HG03439 (cell line): ENCODE data around the gene DCUN1D1.
A peak's percentile ranks its signal among the peaks of the same experiment; 100 is the strongest.
"Not testable (repeated sequence)": the region's sequence is repeated elsewhere in the genome, so short reads cannot be mapped to it uniquely, and the experiment has no call there.

Source experiments
- ATAC-seq: cut with Tn5 transposase; IDR thresholded peaks from one replicate; pipeline ENCODE4 v1.9.1; 2021; ENCODE audit warnings: mild to moderate bottlenecking, moderate library complexity; ENCODE audit not compliant: unreplicated experiment

DCUN1D1 gene

DNA sequence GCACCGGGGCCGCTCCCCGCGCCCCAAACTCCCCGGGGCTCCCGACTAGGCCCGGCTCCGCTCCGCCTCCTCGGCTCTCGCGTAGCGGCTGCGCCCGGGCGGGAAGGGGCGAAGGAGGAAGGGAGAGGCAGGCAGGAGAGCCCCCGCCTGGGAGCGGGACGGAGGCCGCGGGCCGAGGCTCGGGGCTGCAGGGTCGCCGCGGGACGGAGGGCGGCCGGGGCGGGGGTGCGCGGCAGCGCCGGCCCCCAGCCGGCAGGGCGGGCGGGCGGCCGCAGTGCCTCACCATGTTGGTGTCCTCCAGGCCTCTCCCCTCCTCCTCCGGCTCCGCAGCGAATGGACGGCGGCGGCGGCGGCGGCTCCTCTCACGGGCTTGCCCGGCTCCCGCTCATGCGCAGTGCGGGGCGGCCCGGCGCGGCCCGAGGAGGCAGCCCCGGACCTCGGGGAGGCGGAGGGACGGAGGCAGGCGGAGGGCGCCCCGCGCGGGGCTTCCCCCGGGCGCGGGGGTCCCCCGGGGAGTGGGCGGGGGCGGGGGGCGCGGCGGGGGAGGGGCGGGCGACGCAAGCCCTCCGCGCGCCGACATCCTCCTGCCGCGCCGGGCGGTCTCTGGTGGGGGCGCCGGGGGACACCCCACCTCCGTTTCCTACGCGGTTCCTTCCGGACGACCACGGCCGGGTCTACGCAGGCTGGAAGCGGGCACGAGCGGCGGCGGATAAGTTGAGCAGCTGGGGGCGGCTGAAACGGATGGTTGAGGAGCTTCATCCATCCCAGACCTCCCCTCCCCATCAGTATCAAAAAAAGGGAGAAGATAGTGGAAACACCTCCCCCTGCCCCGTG lies at the start of gene DCUN1D1:
Gene DCUN1D1 (minus strand): TSS at position 335 of the 834 bp plus-strand sequence. CDS start 49 bp downstream, at position 286.
- peak; percentile 93 for ATAC-seq

DNA sequence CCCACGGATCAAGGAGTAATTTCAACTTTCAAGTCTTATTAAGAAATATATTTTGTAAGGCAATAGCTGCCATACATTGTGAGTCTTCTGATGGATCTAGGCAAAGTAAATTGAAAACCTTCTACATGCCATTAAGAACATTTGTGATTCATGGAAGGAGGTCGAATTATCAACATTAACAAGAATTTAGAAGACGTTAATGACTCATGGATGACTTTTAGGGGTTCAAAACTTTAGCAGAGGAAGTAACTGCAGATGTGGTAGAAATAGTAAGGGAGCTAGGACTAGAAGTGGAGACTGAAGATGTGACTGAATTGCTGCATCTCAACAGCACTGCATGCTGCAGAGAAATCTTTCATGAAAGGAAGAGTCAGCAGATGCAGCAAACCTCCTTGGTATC lies 48.1 kb upstream of the DCUN1D1 start:
- no peak for ATAC-seq

GRCh38 chr3:183027276-183027675 lies 46.9 kb upstream of the DCUN1D1 start:
- ATAC-seq = no peak

DNA sequence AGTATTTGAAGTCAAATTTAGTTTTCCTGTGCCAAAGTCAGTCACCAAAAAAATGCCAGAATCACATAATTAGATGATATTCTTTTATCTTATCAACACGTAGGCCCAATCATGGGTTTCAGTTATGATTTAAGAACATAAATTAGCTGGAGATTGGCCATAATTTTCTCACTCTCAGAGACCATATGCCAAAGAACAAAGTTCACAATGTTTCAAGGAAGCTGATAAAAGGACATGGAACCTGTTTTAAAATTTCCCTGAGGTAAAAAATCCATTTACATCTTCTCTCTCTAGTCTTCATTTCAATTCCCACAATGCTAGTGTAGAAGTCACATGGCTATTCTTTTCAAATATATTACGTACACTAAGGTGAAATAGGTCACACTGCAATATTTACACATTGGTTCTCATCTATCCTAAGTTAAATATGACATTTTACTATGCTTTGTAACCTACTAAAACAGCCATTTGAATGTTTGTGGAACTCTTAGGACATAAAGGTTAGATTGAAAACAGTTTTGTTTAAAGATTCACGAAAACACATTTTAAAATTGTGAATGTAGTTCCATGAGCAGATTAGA lies 42.7 kb upstream of the DCUN1D1 start:
- ATAC-seq = no peak

GRCh38 chr3:183018421-183019192 lies 38.3 kb upstream of the DCUN1D1 start:
- no peak for ATAC-seq

GRCh38 chr3:183015185-183015584 lies 34.8 kb upstream of the DCUN1D1 start:
- ATAC-seq = no peak

- ATAC-seq = no peak
Observed at GRCh38 chr3:183013856-183014255, 33.5 kb upstream of the DCUN1D1 start.

- ATAC-seq = no peak
Observed at GRCh38 chr3:183013074-183013473, 32.7 kb upstream of the DCUN1D1 start.

DNA sequence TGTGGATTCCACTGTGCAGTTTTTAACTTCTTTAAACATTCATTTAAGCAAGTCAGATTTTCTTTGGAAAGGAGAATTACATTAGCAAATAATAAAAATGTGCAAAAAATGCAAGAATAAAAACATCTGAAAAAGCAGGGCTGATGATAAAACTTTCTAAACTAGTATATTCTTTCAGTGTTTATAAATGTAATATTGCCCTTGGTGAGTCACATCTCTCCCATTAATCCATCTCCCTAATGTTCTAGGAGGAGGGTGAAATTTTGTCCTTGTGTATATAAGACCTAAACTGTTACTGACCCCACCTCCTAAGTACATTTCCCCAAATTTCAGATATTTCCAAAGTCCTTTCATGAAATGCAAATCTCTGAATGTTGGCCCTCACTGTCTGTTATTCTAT lies 28.5 kb upstream of the DCUN1D1 start:
- no peak for ATAC-seq

DNA sequence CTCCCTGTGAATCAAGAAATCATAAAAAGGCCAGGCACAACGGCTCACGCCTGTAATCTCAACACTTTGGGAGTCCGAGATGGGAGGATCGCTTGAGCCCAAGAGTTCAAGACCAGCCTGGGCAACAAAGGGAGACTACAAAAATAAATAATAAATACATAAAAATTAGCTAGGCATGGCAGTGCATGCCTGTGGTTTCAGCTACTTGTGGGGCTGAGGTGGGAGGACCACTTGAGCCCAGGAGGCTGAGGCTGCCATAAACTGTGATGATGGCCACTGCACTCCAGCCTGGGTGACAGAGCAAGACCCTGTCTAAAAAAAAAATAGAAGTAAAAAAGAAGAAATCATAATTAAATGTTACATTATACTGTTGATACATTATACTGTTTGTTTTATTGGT lies 28.0 kb upstream of the DCUN1D1 start:
- ATAC-seq = no peak

DNA sequence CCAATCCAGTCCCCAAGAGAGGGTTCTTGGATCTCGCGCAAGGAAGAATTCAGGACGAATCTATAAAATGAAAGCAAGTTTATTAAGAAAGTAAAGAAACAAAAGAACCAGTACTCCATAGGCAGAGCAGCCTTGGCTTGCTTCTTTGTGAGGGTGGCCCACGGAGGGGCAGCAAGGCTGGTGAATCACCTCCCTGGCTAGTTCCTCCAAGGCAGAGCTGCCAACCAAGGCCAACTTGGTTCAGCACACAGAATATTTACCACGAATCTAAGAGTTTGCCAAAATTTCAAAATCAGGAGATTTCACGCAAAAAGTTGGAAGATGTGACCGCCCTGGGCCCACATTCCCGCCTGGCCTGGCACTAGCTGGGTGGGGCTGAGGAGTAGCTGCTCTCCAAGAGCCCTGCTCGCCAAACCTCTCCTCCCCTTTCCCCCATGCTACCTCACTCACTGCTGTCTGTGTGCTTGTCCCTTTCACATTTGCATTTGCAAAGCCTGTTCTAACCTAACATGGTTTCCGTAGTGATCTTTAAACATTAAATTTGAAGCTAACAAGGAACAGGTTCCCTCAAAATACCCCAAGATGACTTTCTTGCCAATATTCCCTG lies 26.2 kb upstream of the DCUN1D1 start:
- no peak for ATAC-seq

DNA sequence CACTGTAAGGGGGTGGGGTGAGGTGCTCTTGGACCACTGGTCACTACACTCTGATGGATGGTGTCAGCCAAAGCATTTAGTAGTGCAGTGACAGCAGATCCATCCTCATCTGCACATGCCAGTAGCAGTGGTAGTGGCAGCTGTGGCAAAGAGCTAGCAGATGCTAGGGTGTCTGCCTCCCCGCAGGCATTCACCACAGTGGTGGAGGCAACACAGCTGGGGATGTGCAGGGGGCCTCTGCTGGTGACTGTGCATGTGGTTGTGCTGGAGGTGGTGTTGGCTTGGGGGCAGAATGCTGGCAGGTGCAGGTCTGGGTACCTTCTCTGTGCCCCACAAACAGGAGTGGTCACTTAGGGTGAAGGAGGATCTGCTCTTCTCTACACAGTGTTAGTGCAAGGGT lies 19.4 kb upstream of the DCUN1D1 start:
- no peak for ATAC-seq

GRCh38 chr3:182993486-182994201 lies 13.3 kb upstream of the DCUN1D1 start:
- ATAC-seq = not testable (repeated sequence)

- no peak for ATAC-seq
Observed at GRCh38 chr3:182989566-182989965, 9.2 kb upstream of the DCUN1D1 start.

DNA sequence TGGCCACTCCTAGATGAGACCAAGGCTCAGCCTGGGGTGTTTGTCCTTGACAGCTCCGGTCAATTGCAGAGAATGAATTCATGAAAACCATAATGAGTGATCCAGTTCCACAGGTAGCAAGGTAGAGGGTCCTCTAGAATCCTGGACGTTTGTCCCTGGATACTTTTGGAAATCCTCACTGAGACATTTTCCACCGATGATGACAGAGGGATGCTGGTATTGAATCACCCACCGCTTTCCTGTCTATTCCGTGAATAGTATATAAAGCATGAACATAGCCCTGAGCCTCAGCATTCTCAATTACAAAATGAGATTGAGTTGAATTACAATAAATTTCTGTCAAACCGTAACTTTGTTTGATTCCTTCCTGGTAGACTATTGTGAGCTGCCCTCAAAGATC lies 5.7 kb upstream of the DCUN1D1 start:
- ATAC-seq = no peak

GRCh38 chr3:182983876-182984275 lies 3.5 kb upstream of the DCUN1D1 start:
- ATAC-seq = no peak

DNA sequence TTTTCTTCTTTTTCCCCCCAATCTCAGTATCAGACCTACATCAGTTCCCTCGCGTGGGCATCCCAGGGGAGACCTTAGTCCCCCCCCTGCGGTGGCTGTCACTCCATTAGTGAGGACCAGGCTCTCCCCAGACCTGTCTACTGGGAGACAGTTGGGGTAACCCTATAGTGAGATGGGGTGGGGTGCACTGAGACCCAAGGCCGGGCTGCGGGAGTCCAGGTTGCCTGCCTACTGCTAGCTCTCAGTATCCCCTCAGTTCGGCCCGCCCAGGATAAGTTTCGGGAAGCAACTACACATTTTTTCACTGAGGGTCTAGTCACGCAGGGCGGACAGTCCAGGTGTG lies 671 bp upstream of the DCUN1D1 start:
- no peak for ATAC-seq

- peak; percentile 7 for ATAC-seq
Observed at GRCh38 chr3:182979674-182980191, 605 bp downstream of the DCUN1D1 start.

GRCh38 chr3:182979103-182979673 lies 1.1 kb downstream of the DCUN1D1 start:
- no peak for ATAC-seq

DNA sequence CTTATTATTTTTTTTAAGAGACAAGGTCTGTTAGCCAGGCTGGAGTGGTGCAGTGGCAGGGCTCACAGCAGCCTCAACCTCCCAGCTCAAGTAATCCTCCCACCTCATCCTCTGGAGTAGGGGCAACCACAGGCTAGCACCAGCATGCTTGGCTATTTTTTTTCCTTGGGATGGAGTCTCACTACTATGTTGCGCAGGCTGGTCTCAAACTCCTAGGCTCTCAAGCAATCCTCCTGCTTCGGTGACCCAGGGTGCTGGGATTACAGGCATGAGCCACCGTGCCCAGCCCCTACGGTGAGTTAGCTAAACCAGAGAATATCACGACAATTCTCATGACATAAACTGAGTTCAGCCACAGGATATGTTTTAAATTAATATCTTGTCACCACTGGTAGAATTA lies 2.0 kb downstream of the DCUN1D1 start:
- ATAC-seq = no peak
